Right lobe of liver (tissue), 6 donors: Measurements from ENCODE around the gene KRTCAP2. TPM values are rescaled to one million over a fixed set of nuclear protein-coding genes. Genes with fewer than 3 reads are reported as not detected.

Source experiments
- ATAC-seq, 4 donors: fragments of 200-7000 bp; cut with Tn5 transposase; one replicate each; pipeline ENCODE4 v1.9.1; 2020; ENCODE audit warnings: mild to moderate bottlenecking in 4 of 4, moderate library complexity in 4 of 4
- DNase-seq, 3 donors: peaks; one replicate each; pipeline ENCODE4 v3.0.0-alpha.2; 2020
- H3K27ac ChIP-seq, 3 donors: fragments of 200-600 bp; one replicate each; pipeline ENCODE4 v1.8.0; 2022
- H3K27me3 ChIP-seq, 2 donors: fragments of 200-600 bp; one replicate each; pipeline ENCODE4 v1.8.0; 2022
- H3K36me3 ChIP-seq, 4 donors: fragments of 200-600 bp; sonication (generic) in 1 of 4; one replicate each; pipeline versions ENCODE4 v1.5.1 to v1.8.0; 2017 to 2022; ENCODE audit warnings: control low read depth in 1 of 4
- H3K4me1 ChIP-seq, 4 donors: fragments of 200-600 bp; sonication (generic) in 1 of 4; one replicate each; pipeline versions ENCODE4 v1.5.1 to v1.8.0; 2017 to 2022; ENCODE audit warnings: control low read depth in 1 of 4
- H3K4me3 ChIP-seq, 3 donors: fragments of 200-600 bp; one replicate each; pipeline ENCODE4 v1.8.0; 2022
- H3K9me3 ChIP-seq, 4 donors: fragments of 200-600 bp; sonication (generic) in 1 of 4; one replicate each; pipeline versions ENCODE4 v1.5.1 to v1.8.0; 2017 to 2022; ENCODE audit warnings: control low read depth in 1 of 4
- CTCF ChIP-seq, 4 donors: fragments of 200-600 bp in 3 of 4; fragments of 450-650 bp in 1 of 4; IDR thresholded peaks; one replicate each; pipeline versions ENCODE4 v1.5.1 to v1.8.0; 2016 to 2022; ENCODE audit warnings: antibody characterized with exemption in 4 of 4, mild to moderate bottlenecking in 2 of 4
- POLR2A ChIP-seq: fragments of 450-650 bp; IDR thresholded peaks from one replicate; pipeline ENCODE4 v1.6.1; 2017; ENCODE audit warnings: antibody characterized with exemption, mild to moderate bottlenecking
- WGBS: methylation state at CpG from one replicate; pipeline ENCODE4 v1.1.6; 2018; ENCODE audit warnings: low coverage, low lambda C conversion rate; ENCODE audit not compliant: insufficient coverage; ENCODE audit errors: missing lambda C conversion rate; 5-methylcytosine and 5-hydroxymethylcytosine counted together
- intact Hi-C, 2 donors: fragments of 100-400 bp; cut with DNase I; formaldehyde crosslinking; loops; one replicate each; pipeline versions ENCODE4 v1.11.2 to v1.14.1; 2022
- total RNA-seq, 6 experiments: library from RNA; depleted of rRNA in 2 of 6; stranded (reverse); fragments of >200 nt in 2 of 6; fragmentation: NEBNext Ultra II Directional in 3 of 6; extraction: Animal tissue kit (Norgen Biotek cat#: 25700) in 3 of 6; gene quantifications; one replicate each; pipeline versions ENCODE4 v1.1.0 to v1.2.4, GENCODE V29; 2016 to 2023
- donor health status: DM: no; HTN: yes; CAD: no.
- donor health status: DM: no; HTN: no; CAD: no.
- donor health status: DM: no; HTN: no; CAD: no.
- donor health status: DM: no; HTN: yes; CAD: no.
- donor health status: DM: no; HTN: yes; CAD: no.

The KRTCAP2 gene
- total RNA-seq, 6 experiments from 2014 or later, result 85.5 to 145 (median 99.9) TPM

DNA sequence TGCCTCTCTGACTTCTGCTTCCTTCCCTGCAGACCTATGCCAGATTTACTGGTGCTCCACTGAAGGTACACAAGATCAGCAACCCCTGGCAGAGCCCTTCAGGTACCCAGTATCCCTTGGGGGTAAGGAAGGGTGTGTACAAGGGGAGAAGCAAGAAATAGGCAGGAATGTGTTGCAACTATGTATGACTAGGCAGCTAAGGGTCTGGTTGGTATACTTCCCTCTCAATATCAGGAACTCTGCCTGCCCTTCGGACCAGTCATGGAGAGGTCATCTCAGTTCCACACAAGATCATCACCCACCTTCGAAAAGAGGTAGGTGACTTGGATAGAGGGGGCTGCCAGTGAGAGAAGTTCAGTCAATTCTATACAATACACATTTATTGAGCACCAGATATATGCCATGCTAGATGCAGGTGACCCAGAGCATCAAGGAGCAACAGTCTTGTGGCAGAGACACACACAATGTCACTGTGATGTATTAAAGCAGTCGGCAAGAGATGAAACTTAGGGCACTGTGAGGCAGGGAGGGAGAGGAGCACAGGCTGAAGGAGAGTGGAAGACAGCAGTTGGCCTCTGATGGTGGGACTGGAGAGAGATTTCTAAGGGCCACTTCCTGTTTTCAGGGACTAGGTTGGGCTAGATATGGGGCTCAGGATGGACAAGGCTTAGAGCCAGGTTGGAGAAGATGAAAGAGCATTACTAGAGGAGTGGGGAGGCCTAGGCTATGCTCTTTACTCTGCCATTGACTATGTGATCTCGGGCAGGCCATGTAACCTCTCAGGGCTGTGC lies 37.4 kb upstream of the KRTCAP2 start:
- ATAC-seq, result no peak
- no peak for DNase-seq
- 78% methylated on average over 2 of the region's 4 CpGs for WGBS
- TF ChIP-seq CTCF (IDR thresholded peaks at IDR 0.05), result no peak
- TF ChIP-seq POLR2A, result no peak
- Histone ChIP-seq H3K27ac (peak overlapping the region in 1 of 3 donors; percentile 29), H3K36me3 (no peaks in the 10 kb centered on the region), H3K4me3 (no peak overlapping the region), H3K27me3 (no peaks in the 10 kb centered on the region), H3K4me1 (peaks cover 0 to 14% (median 0%) of the 10 kb centered on the region in 4 donors), H3K9me3 (no peaks in the 10 kb centered on the region)
- intact Hi-C loops, result no loop called here

GRCh38 chr1:155209312-155209721 lies 36.2 kb upstream of the KRTCAP2 start:
- Histone ChIP-seq H3K27ac (peak overlapping the region; percentile 96 to 99 (median 97)), H3K27me3 (no peaks in the 10 kb centered on the region), H3K36me3 (no peaks in the 10 kb centered on the region), H3K4me3 (peak overlapping the region; percentile 84 to 100 (median 97)), H3K4me1 (peaks cover 0 to 14% (median 0%) of the 10 kb centered on the region in 4 donors), H3K9me3 (no peaks in the 10 kb centered on the region)
- WGBS, result 0% methylated on average over 1 of the region's 13 CpGs
- intact Hi-C loops, result no loop called here
- ATAC-seq (no peak), DNase-seq (no peak)
- TF ChIP-seq CTCF (IDR thresholded peaks at IDR 0.05) (no peak), POLR2A (no peak)

GRCh38 chr1:155208541-155209311 lies 35.6 kb upstream of the KRTCAP2 start, which contains the start of gene MTX1:
MTX1 (plus strand) TSS chr1:155208695; CDS start chr1:155208805, 110 bp downstream.
- intact Hi-C loops, result no loop called here
- 7% methylated on average over 3 of the region's 64 CpGs for WGBS
- no peaks in the 10 kb centered on the region for H3K36me3 ChIP-seq
- peak; percentile 80 to 86 (median 83) for ATAC-seq
- H3K27me3 ChIP-seq, result no peaks in the 10 kb centered on the region
- H3K4me3 ChIP-seq, result peak within 1 kb of the TSS; percentile 84 to 100 (median 97)
- no peaks in the 10 kb centered on the region for H3K9me3 ChIP-seq
- TF ChIP-seq CTCF (IDR thresholded peaks at IDR 0.05), result no peak
- TF ChIP-seq POLR2A, result peak; percentile 32
- peak; percentile 87 to 90 (median 88) for DNase-seq
- peak within 1 kb of the TSS; percentile 96 to 99 (median 97) for H3K27ac ChIP-seq
- peaks cover 0 to 14% (median 0%) of the 10 kb centered on the region in 4 donors for H3K4me1 ChIP-seq

DNA sequence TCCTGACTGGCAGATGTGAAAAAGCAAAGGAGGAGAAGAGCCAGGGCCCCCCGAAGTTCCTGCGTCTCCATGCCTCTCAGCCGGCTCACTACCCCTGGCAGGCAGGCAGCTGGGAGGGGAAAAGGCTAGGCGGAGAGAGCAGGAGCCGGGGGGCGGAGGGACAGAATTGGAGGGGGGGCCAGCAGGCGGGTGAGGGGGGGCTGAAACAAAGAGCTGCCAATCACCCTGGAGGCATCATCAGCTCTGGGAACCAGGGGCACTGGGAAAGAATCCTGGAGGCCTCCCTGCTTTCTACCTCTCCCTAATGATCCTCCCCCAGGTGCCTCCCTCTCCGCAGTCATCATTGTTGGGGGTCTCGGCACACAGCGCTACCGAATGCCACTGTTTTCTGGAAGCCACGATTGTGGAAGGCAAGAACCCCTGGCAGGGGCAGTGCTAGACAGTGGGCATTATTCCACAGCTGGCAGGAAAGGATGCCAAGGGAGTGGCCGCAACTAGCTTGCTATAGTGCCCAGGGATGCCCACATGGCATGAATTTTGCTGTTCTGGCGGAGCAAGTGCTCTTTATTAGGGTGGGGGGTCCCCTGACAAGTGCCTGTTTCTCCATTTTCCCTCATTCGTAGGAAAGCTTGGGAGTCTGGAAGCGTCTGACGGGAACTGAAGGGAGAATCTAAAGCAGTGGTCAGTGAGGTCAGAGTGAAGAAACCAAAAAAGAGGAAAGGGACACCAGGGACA lies 34.9 kb upstream of the KRTCAP2 start, which contains the start of gene THBS3:
THBS3 (minus strand) TSS at position 92 of the 735 bp plus-strand sequence; CDS start at position 71, 21 bp downstream.
- Histone ChIP-seq H3K9me3 (no peaks in the 10 kb centered on the region), H3K27ac (peak within 1 kb of the TSS; percentile 96 to 99 (median 97)), H3K4me3 (peak within 1 kb of the TSS; percentile 84 to 100 (median 97)), H3K4me1 (peaks cover 0 to 14% (median 0%) of the 10 kb centered on the region in 4 donors), H3K36me3 (no peaks in the 10 kb centered on the region), H3K27me3 (no peaks in the 10 kb centered on the region)
- no peak for TF ChIP-seq POLR2A
- TF ChIP-seq CTCF (IDR thresholded peaks at IDR 0.05), result no peak
- 18% methylated on average over 10 of the region's 17 CpGs for WGBS
- DNase-seq (no peak), ATAC-seq (peak in 1 of 4 donors; percentile 1)
- intact Hi-C loops, result no loop called here
